Endothelial cell of umbilical vein (primary cell): ENCODE measurements around the gene PNLIPRP2. TPM values are rescaled to one million over a fixed set of nuclear protein-coding genes. Genes with fewer than 3 reads are reported as not detected.

ENCODE experiments used
- BruUV-seq: library from RNA; stranded (reverse); fragments of 400-500 nt; replicated peaks from 2 replicates; lab custom pipeline; 2021; lab: Mats Ljungman, UMichigan
- CTCF ChIA-PET: fragments of 300-600, 350-600 bp; sonication (Branson Sonifier 250); formaldehyde crosslinking; loops from one replicate; lab custom pipeline; 2021; ENCODE audit warnings: antibody characterized with exemption, inconsistent platforms; lab: Charles Lee
- POLR2A ChIA-PET: fragments of 300-600, 350-600 bp; sonication (Branson Sonifier 250); formaldehyde crosslinking; loops from one replicate; lab custom pipeline; 2021; ENCODE audit warnings: antibody characterized with exemption, inconsistent platforms; lab: Charles Lee
- DNase-seq: peaks from one replicate; pipeline ENCODE4 v3.0.0-alpha.2; 2011; ENCODE audit warnings: low read depth, low spot score
- FAIRE-seq: peaks from 2 replicates; lab custom pipeline; 2011; peaks lifted over from hg19 to GRCh38; lab: Jason Lieb, UNC
- H2AFZ ChIP-seq: 2 replicates; pipeline ENCODE4 v1.6.0; 2012; ENCODE audit warnings: low read depth, low read length, control low read depth, inconsistent platforms
- H3K27ac ChIP-seq: 2 replicates; pipeline ENCODE4 v1.5.1; 2011; ENCODE audit warnings: low read depth, mild to moderate bottlenecking, control low read depth, low read length, moderate library complexity; ENCODE audit not compliant: insufficient read depth
- H3K27me3 ChIP-seq, 2 experiments: 2 replicates each; pipeline versions ENCODE4 v1.6.0 to v1.6.1; 2011; ENCODE audit warnings: low read length in 2 of 2, mixed read lengths in 1 of 2; ENCODE audit not compliant: control insufficient read depth in 2 of 2, insufficient read depth in 2 of 2
- H3K36me3 ChIP-seq, 2 experiments: 2 replicates in 1 of 2; 3 replicates in 1 of 2; pipeline ENCODE4 v1.5.1; 2011; ENCODE audit warnings: low read length in 2 of 2, mild to moderate bottlenecking in 1 of 2, moderate library complexity in 1 of 2; ENCODE audit not compliant: control insufficient read depth in 2 of 2, insufficient read depth in 2 of 2; ENCODE audit errors: extremely low read depth in 1 of 2
- H3K4me1 ChIP-seq: 3 replicates; pipeline ENCODE4 v1.5.1; 2011; ENCODE audit warnings: mild to moderate bottlenecking, low read length; ENCODE audit not compliant: control insufficient read depth, insufficient read depth; ENCODE audit errors: extremely low read depth
- H3K4me2 ChIP-seq: 2 replicates; pipeline ENCODE4 v1.6.1; 2011; ENCODE audit warnings: low read length, control low read depth, mixed read lengths; ENCODE audit not compliant: insufficient read depth
- H3K4me3 ChIP-seq, 3 experiments: fragments of 200-600 bp in 1 of 3; sonication (generic), shearing (Covaris generic) in 1 of 3; replicated peaks in 1 of 3; 2 replicates each; pipeline ENCODE4 v1.5.1; 2011 to 2016; ENCODE audit warnings: control low read depth in 3 of 3, low read length in 3 of 3, mild to moderate bottlenecking in 2 of 3, inconsistent platforms in 1 of 3, low read depth in 1 of 3, moderate library complexity in 1 of 3; ENCODE audit not compliant: insufficient read depth in 1 of 3
- H3K79me2 ChIP-seq: 2 replicates; pipeline ENCODE4 v1.6.0; 2012; ENCODE audit warnings: low read length, inconsistent platforms; ENCODE audit not compliant: control insufficient read depth, insufficient read depth
- H3K9ac ChIP-seq: replicated peaks from 2 replicates; pipeline ENCODE3; 2011; ENCODE audit warnings: low read length, control low read depth; ENCODE audit not compliant: insufficient read depth; ENCODE audit errors: extremely low read depth
- H3K9me1 ChIP-seq: replicated peaks from 3 replicates; pipeline ENCODE4 v1.6.0; 2011; ENCODE audit warnings: mild to moderate bottlenecking, low read length; ENCODE audit not compliant: control insufficient read depth, insufficient read depth; ENCODE audit errors: extremely low read depth
- H3K9me3 ChIP-seq: replicated peaks from 2 replicates; pipeline ENCODE4 v1.5.1; 2012; ENCODE audit warnings: low read length, inconsistent platforms; ENCODE audit not compliant: control insufficient read depth, insufficient read depth
- H4K20me1 ChIP-seq: replicated peaks from 2 replicates; pipeline ENCODE3; 2011; ENCODE audit warnings: mild to moderate bottlenecking, low read length; ENCODE audit not compliant: control insufficient read depth, insufficient read depth; ENCODE audit errors: extremely low read depth
- EZH2 ChIP-seq: IDR thresholded peaks from 2 replicates; pipeline ENCODE4 v1.6.1; 2012; ENCODE audit warnings: borderline replicate concordance, low read depth, mild to moderate bottlenecking, moderate library complexity, low read length, inconsistent platforms; ENCODE audit not compliant: severe bottlenecking
- FOS ChIP-seq: IDR thresholded peaks from 2 replicates; pipeline ENCODE4 v1.6.1; 2011; ENCODE audit warnings: mild to moderate bottlenecking, low read length, moderate library complexity, borderline replicate concordance; ENCODE audit not compliant: insufficient read depth
- GATA2 ChIP-seq: IDR thresholded peaks from 2 replicates; pipeline ENCODE4 v1.7.0; 2011; ENCODE audit warnings: low read depth, mild to moderate bottlenecking, moderate library complexity, mixed read lengths, low read length; ENCODE audit not compliant: insufficient read length, insufficient read depth
- JUN ChIP-seq: IDR thresholded peaks from 2 replicates; pipeline ENCODE4 v1.6.1; 2011; ENCODE audit warnings: borderline replicate concordance, low read depth; ENCODE audit not compliant: insufficient read length, insufficient read depth
- MYC ChIP-seq: IDR thresholded peaks from one replicate; pipeline ENCODE4 v1.6.1; 2011; ENCODE audit warnings: mild to moderate bottlenecking, low read depth, low read length
- POLR2A ChIP-seq: IDR thresholded peaks from 2 replicates; pipeline ENCODE4 v1.6.1; 2012; ENCODE audit warnings: low read depth, mild to moderate bottlenecking, control low read depth, low read length
- POLR2AphosphoS5 ChIP-seq: IDR thresholded peaks from 2 replicates; pipeline ENCODE4 v1.6.1; 2012; ENCODE audit warnings: low read depth, mild to moderate bottlenecking, control low read depth, low read length, moderate library complexity; ENCODE audit not compliant: insufficient read depth
- dilution Hi-C: fragments of 300-500 bp; cut with MboI; formaldehyde crosslinking; loops from one replicate; pipeline ENCODE4 v1.15.0; 2019; ENCODE audit warnings: low sequenced_read_pairs; ENCODE audit not compliant: extremely low pct_ligation_motif_present
- intact Hi-C: fragments of 100-400 bp; cut with micrococcal nuclease; formaldehyde crosslinking; loops from one replicate; pipeline ENCODE4 v1.10.0; 2022
- polyA plus RNA-seq, 4 experiments: library from polyadenylated mRNA; depleted of rRNA in 3 of 4; stranded (reverse) in 3 of 4; unstranded in 1 of 4; fragments of >200 nt; gene quantifications; 2 replicates each; pipeline versions ENCODE4 v1.2.1 to v1.2.3, GENCODE V29; 2011 to 2012; ENCODE audit warnings: missing spikeins in 1 of 4
- total RNA-seq: library from RNA; stranded (reverse); gene quantifications from 2 replicates; pipeline ENCODE4 v1.2.3, GENCODE V29; 2021
- TF ChIP-seq, protein P1 (sequence below), 2 donors: IDR thresholded peaks; 1 replicate in 1 of 2; 2 replicates in 1 of 2; pipeline ENCODE4 v1.5.1; 2011; ENCODE audit warnings: low read length in 2 of 2, mild to moderate bottlenecking in 2 of 2, moderate library complexity in 2 of 2, control low read depth in 1 of 2, inconsistent platforms in 1 of 2, low read depth in 1 of 2; ENCODE audit not compliant: insufficient read depth in 1 of 2; ENCODE audit errors: extremely low read depth in 1 of 2
- TF ChIP-seq, protein P2 (sequence below): IDR thresholded peaks from 2 replicates; pipeline ENCODE4 v1.6.1; 2011; ENCODE audit not compliant: insufficient read depth, insufficient read length

PNLIPRP2 gene
- total and polyA plus RNA-seq, 2 donors (not counting 3 experiments of a cell fraction or from before 2014, with no cell fraction given): not detected

DNA sequence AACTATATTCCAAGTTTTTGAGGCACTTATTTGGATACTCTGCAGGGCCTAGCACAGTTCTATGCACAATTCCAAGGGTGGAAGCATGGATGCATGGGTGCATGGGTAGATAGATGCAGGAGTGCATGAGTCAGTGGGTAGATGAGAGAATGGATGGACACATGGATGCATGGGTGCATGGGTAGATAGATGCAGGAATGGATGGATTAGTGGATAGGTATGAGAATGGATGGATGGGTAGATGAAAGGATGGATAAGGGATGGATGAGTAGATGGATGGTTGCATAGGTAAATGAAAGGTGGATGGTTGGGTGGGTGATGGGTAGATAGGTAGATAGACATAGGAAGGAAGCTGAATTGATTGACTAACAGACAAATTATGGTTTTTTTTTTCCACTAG is 15.6 kb downstream of the PNLIPRP2 start:
- DNase-seq: no peak
- Histone ChIP-seq H3K4me1 (no peaks in the 10 kb centered on the region), H3K36me3 (no peaks in the 10 kb centered on the region), H2AFZ (no peak overlapping the region), H3K4me3 (no peak overlapping the region), H3K9me3 (no peaks in the 10 kb centered on the region), H3K27ac (no peak overlapping the region), H3K9ac (no peak overlapping the region), H3K27me3 (no peaks in the 10 kb centered on the region), H3K4me2 (no peak overlapping the region), H3K79me2 (no peaks in the 10 kb centered on the region), H3K9me1 (no peaks in the 10 kb centered on the region), H4K20me1 (no peaks in the 10 kb centered on the region)
- POLR2A ChIA-PET: no interaction called here
- CTCF ChIA-PET: no interaction called here
- FAIRE-seq: no peak
- no TSS peak for BruUV-seq
- dilution Hi-C loops: no loop called here
- intact Hi-C loops: no loop called here
- TF ChIP-seq EZH2: no peak
- TF ChIP-seq, protein P1, sequence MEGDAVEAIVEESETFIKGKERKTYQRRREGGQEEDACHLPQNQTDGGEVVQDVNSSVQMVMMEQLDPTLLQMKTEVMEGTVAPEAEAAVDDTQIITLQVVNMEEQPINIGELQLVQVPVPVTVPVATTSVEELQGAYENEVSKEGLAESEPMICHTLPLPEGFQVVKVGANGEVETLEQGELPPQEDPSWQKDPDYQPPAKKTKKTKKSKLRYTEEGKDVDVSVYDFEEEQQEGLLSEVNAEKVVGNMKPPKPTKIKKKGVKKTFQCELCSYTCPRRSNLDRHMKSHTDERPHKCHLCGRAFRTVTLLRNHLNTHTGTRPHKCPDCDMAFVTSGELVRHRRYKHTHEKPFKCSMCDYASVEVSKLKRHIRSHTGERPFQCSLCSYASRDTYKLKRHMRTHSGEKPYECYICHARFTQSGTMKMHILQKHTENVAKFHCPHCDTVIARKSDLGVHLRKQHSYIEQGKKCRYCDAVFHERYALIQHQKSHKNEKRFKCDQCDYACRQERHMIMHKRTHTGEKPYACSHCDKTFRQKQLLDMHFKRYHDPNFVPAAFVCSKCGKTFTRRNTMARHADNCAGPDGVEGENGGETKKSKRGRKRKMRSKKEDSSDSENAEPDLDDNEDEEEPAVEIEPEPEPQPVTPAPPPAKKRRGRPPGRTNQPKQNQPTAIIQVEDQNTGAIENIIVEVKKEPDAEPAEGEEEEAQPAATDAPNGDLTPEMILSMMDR (IDR thresholded peaks at IDR 0.05; ENCODE audit: extremely low read depth in 1 of 2, insufficient read depth in 1 of 2, low read depth in 1 of 2, low read length in 2 of 2): no peak
- TF ChIP-seq, protein P2, sequence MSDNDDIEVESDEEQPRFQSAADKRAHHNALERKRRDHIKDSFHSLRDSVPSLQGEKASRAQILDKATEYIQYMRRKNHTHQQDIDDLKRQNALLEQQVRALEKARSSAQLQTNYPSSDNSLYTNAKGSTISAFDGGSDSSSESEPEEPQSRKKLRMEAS: no peak

DNA sequence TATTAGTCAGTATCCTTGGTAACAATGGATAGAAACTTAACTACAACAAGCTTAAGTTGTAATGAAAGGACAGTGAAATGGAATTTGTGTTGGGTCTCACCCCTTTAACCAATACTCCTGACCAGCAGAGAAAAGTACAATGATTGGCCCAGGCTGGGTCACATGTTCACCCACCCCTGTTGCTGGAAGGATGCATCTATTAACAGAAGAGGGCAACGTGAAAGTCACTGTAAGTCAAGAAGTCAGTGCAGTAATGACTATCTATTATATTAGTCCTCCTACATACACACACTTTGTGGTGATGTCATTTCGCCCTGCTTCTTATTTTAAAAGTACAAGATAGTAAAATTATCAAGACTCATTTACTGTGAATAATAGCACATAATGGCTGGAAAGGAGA is 16.2 kb downstream of the PNLIPRP2 start:
- Histone ChIP-seq H3K4me3 (no peak overlapping the region), H2AFZ (no peak overlapping the region), H3K9ac (no peak overlapping the region), H3K79me2 (no peaks in the 10 kb centered on the region), H3K4me2 (no peak overlapping the region), H3K9me3 (no peaks in the 10 kb centered on the region), H3K36me3 (no peaks in the 10 kb centered on the region), H3K9me1 (no peaks in the 10 kb centered on the region), H3K27me3 (no peaks in the 10 kb centered on the region), H4K20me1 (no peaks in the 10 kb centered on the region), H3K27ac (no peak overlapping the region), H3K4me1 (no peaks in the 10 kb centered on the region)
- FAIRE-seq (no peak), DNase-seq (no peak)
- intact Hi-C loops (no loop called here), dilution Hi-C loops (no loop called here)
- no TSS peak for BruUV-seq
- POLR2A ChIA-PET: no interaction called here
- TF ChIP-seq, protein P1 (IDR thresholded peaks at IDR 0.05; ENCODE audit: extremely low read depth in 1 of 2, insufficient read depth in 1 of 2, low read depth in 1 of 2, low read length in 2 of 2): no peak
- TF ChIP-seq JUN (no peak), POLR2AphosphoS5 (no peak), EZH2 (no peak), FOS (no peak), POLR2A (no peak), GATA2 (no peak), MYC (no peak)
- TF ChIP-seq, protein P2: no peak
- CTCF ChIA-PET: no interaction called here
